Mesenchymal stem cell (in vitro differentiated cells and primary cell): Measurements from ENCODE around the gene TBCD.

ENCODE experiments used
- DNase-seq: peaks from one replicate; pipeline ENCODE4 v3.0.0-alpha.2; 2013
- H2AFZ ChIP-seq: one replicate; pipeline ENCODE4 v1.6.1; 2013; ENCODE audit warnings: low read depth, mild to moderate bottlenecking, control low read depth, inconsistent platforms, low read length, moderate library complexity
- H2AK5ac ChIP-seq: 2 replicates; pipeline ENCODE4 v1.6.1; 2013; ENCODE audit warnings: low read length, moderate library complexity, mild to moderate bottlenecking, inconsistent platforms; ENCODE audit not compliant: severe bottlenecking
- H2BK120ac ChIP-seq: one replicate; pipeline ENCODE4 v1.6.1; 2013; ENCODE audit warnings: low read depth, mild to moderate bottlenecking, inconsistent platforms, low read length, moderate library complexity
- H2BK12ac ChIP-seq, 2 experiments: one replicate each; pipeline ENCODE4 v1.6.1; 2013; ENCODE audit warnings: inconsistent platforms in 2 of 2, low read length in 2 of 2, mild to moderate bottlenecking in 2 of 2, moderate library complexity in 2 of 2, control low read depth in 1 of 2
- H2BK15ac ChIP-seq: one replicate; pipeline ENCODE4 v1.6.1; 2013; ENCODE audit warnings: mild to moderate bottlenecking, low read depth, inconsistent platforms; ENCODE audit not compliant: poor library complexity, severe bottlenecking
- H2BK5ac ChIP-seq: 2 replicates; pipeline ENCODE4 v1.6.1; 2013; ENCODE audit warnings: low read depth, mild to moderate bottlenecking, low read length, control low read depth, inconsistent platforms; ENCODE audit not compliant: poor library complexity, severe bottlenecking
- H3K14ac ChIP-seq, 2 experiments: one replicate each; pipeline ENCODE4 v1.6.1; 2013; ENCODE audit warnings: inconsistent platforms in 2 of 2, low read length in 2 of 2, control low read depth in 1 of 2, mild to moderate bottlenecking in 1 of 2, moderate library complexity in 1 of 2
- H3K18ac ChIP-seq, 2 experiments: one replicate each; pipeline ENCODE4 v1.6.1; 2013; ENCODE audit warnings: inconsistent platforms in 2 of 2, low read length in 2 of 2, control low read depth in 1 of 2, low read depth in 1 of 2, mild to moderate bottlenecking in 1 of 2
- H3K23ac ChIP-seq, 2 experiments: one replicate each; pipeline ENCODE4 v1.6.1; 2013; ENCODE audit warnings: inconsistent platforms in 2 of 2, low read length in 2 of 2, mild to moderate bottlenecking in 2 of 2, moderate library complexity in 2 of 2, control low read depth in 1 of 2
- H3K27ac ChIP-seq: 2 replicates; pipeline ENCODE4 v1.5.1; 2013; ENCODE audit warnings: mild to moderate bottlenecking, moderate library complexity, low read length, control low read depth, inconsistent platforms; ENCODE audit not compliant: poor library complexity, severe bottlenecking
- H3K27me3 ChIP-seq, 2 experiments: 2 replicates each; pipeline versions ENCODE4 v1.6.1 to v1.7.0; 2013; ENCODE audit warnings: low read length in 2 of 2, mild to moderate bottlenecking in 2 of 2, moderate library complexity in 2 of 2, control low read depth in 1 of 2, inconsistent platforms in 1 of 2; ENCODE audit not compliant: control insufficient read depth in 1 of 2, insufficient read depth in 1 of 2
- H3K36me3 ChIP-seq, 2 experiments: 2 replicates each; pipeline versions ENCODE4 v1.6.1 to v1.7.0; 2013; ENCODE audit warnings: low read length in 2 of 2, control low read depth in 1 of 2, inconsistent platforms in 1 of 2, low read depth in 1 of 2, mild to moderate bottlenecking in 1 of 2; ENCODE audit not compliant: insufficient read depth in 2 of 2, control insufficient read depth in 1 of 2
- H3K4ac ChIP-seq, 2 experiments: one replicate each; pipeline ENCODE4 v1.6.1; 2013; ENCODE audit warnings: inconsistent platforms in 2 of 2, low read length in 2 of 2, mild to moderate bottlenecking in 2 of 2, moderate library complexity in 2 of 2, control low read depth in 1 of 2, low read depth in 1 of 2
- H3K4me1 ChIP-seq: 2 replicates; pipeline ENCODE4 v1.6.1; 2013; ENCODE audit warnings: low read depth, low read length, control low read depth; ENCODE audit not compliant: control insufficient read depth, insufficient read depth
- H3K4me2 ChIP-seq: 2 replicates; pipeline ENCODE4 v1.6.1; 2013; ENCODE audit warnings: low read length, mild to moderate bottlenecking, inconsistent platforms; ENCODE audit not compliant: poor library complexity, severe bottlenecking
- H3K4me3 ChIP-seq, 2 experiments: 2 replicates each; pipeline versions ENCODE4 v1.5.1 to v1.7.0; 2013; ENCODE audit warnings: low read length in 2 of 2, mild to moderate bottlenecking in 2 of 2, control low read depth in 1 of 2, low read depth in 1 of 2; ENCODE audit not compliant: insufficient read depth in 1 of 2
- H3K79me1 ChIP-seq: replicated peaks from 2 replicates; pipeline ENCODE4 v1.6.1; 2013; ENCODE audit warnings: mild to moderate bottlenecking, control low read depth, low read length, inconsistent platforms; ENCODE audit not compliant: poor library complexity, severe bottlenecking
- H3K9ac ChIP-seq: 2 replicates; pipeline ENCODE4 v1.7.0; 2013; ENCODE audit warnings: mild to moderate bottlenecking, low read length, moderate library complexity
- H3K9me3 ChIP-seq: 2 replicates; pipeline ENCODE4 v1.7.0; 2013; ENCODE audit warnings: mild to moderate bottlenecking, low read length; ENCODE audit not compliant: control insufficient read depth
- H4K8ac ChIP-seq: one replicate; pipeline ENCODE4 v1.6.1; 2013; ENCODE audit warnings: inconsistent platforms, mild to moderate bottlenecking, low read length, moderate library complexity
- H4K91ac ChIP-seq: one replicate; pipeline ENCODE4 v1.6.1; 2013; ENCODE audit warnings: mild to moderate bottlenecking, low read length, inconsistent platforms
- WGBS: methylation state at CpG from one replicate; pipeline ENCODE4 v1.1.7; 2013; ENCODE audit warnings: mixed read lengths; 5-methylcytosine and 5-hydroxymethylcytosine counted together

The TBCD gene

GRCh38 chr17:82884341-82884969, 132.6 kb downstream of the TBCD start:
- no peak for DNase-seq
- Histone ChIP-seq H2BK120ac (no peak overlapping the region), H2BK5ac (no peak overlapping the region), H3K23ac (no peak overlapping the region), H2BK15ac (no peak overlapping the region), H3K4ac (no peak overlapping the region), H2BK12ac (peak overlapping the region; percentile 1 to 4), H3K36me3 (peaks cover 0 to 36% of the 10 kb centered on the region in 2 experiments), H4K91ac (peak overlapping the region; percentile 86), H3K4me3 (no peak overlapping the region), H3K79me1 (peaks cover 55% of the 10 kb centered on the region), H3K4me2 (no peak overlapping the region), H3K14ac (no peak overlapping the region), H3K4me1 (peaks cover 19% of the 10 kb centered on the region), H3K9me3 (no peaks in the 10 kb centered on the region), H2AK5ac (peak overlapping the region; percentile 30), H4K8ac (peak overlapping the region; percentile 39), H3K27ac (no peak overlapping the region), H3K18ac (peak overlapping the region in 1 of 2 experiments; percentile 8), H2AFZ (no peak overlapping the region), H3K27me3 (no peaks in the 10 kb centered on the region), H3K9ac (peak overlapping the region; percentile 76)
- WGBS, result 94% methylated on average over 25 of the region's 25 CpGs

DNA sequence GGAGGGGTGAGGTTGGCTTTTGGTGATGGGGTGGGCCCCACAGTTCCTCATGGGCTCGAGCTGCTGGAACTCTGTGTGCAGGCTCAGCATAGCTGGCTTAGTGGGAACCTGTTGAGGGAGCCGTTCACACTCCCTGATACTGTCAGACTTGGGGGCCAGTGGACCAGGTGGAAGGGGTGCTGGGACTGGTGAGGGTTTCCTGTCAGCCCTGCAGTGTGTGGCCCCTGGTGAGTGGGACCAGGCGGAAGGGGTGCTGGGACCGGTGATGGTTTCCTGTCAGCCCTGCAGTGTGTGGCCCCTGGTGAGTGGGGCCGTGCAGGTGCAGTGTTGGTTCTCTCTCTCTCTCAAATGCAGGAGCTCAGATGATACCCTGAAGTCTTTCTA, 133.1 kb downstream of the TBCD start:
- Histone ChIP-seq H3K23ac (no peak overlapping the region), H3K4ac (no peak overlapping the region), H3K18ac (peak overlapping the region in 1 of 2 experiments; percentile 35), H3K79me1 (peaks cover 52% of the 10 kb centered on the region), H2BK5ac (no peak overlapping the region), H3K36me3 (peaks cover 0 to 41% of the 10 kb centered on the region in 2 experiments), H2BK12ac (peak overlapping the region in 1 of 2 experiments; percentile 1), H2AK5ac (no peak overlapping the region), H3K9me3 (no peaks in the 10 kb centered on the region), H3K27ac (no peak overlapping the region), H3K27me3 (no peaks in the 10 kb centered on the region), H4K8ac (peak overlapping the region; percentile 10), H3K4me3 (no peak overlapping the region), H2BK15ac (peak overlapping the region; percentile 15), H2AFZ (no peak overlapping the region), H3K14ac (peak overlapping the region in 1 of 2 experiments; percentile 18), H3K4me2 (no peak overlapping the region), H3K4me1 (peaks cover 19% of the 10 kb centered on the region), H4K91ac (peak overlapping the region; percentile 86), H2BK120ac (no peak overlapping the region), H3K9ac (peak overlapping the region; percentile 76)
- 98% methylated on average over 5 of the region's 5 CpGs for WGBS
- DNase-seq, result no peak

DNA sequence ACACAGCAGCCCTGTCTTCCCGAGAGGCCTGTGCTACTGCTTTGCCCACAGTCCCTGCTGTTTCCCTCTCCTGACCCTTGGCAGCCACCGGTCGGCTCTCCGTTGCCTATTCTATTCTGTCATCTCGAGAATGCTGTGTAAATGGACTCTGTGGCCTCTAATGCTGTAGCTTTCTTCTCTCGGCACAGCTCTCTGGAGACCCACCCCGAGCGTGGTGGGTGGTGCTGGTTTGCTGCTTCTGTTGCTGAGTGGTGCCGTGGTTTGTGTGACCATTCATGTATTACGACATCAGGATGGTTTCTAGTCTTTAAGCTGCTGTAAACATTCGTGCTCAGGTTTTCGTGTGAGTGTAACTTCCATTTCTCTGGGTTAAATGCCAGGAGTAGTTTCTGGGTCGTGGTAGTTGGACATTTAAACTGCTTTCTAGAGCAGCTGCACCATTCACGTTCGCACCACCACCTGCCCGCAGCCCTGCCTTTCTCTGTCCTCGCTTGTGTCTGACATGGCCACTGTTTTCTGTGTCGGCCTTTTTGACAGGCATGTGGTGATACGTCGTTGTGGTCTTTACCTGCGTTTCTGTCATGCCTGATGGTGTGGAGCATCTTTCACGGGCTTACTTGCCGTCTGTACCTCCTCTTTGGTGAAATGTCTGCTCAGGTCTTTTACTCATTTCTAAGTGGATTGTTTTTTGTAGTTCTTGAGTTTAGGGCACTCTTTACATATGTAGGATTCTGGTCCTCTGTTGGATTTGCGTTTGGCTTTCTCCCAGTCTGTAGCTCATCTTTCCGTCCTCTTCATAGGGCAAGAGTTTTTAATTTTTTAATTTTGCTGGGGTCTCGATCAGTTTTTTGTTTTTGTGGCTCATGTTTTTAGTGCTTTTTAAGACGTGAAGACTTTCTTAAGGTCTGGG, 135.6 kb downstream of the TBCD start:
- H3K4me2 ChIP-seq, result no peak overlapping the region
- no peak overlapping the region for H2AFZ ChIP-seq
- no peaks in the 10 kb centered on the region for H3K9me3 ChIP-seq
- peak overlapping the region; percentile 35 for H4K8ac ChIP-seq
- H3K4me3 ChIP-seq, result no peak overlapping the region
- peak overlapping the region; percentile 35 to 45 for H2BK12ac ChIP-seq
- peak; percentile 87 for DNase-seq
- H3K4me1 ChIP-seq, result peaks cover 11% of the 10 kb centered on the region
- no peak overlapping the region for H2BK5ac ChIP-seq
- H2BK120ac ChIP-seq, result no peak overlapping the region
- H2BK15ac ChIP-seq, result no peak overlapping the region
- H3K27ac ChIP-seq, result no peak overlapping the region
- WGBS, result 85% methylated on average over 27 of the region's 27 CpGs
- H3K18ac ChIP-seq, result peak overlapping the region; percentile 25 to 45
- H3K9ac ChIP-seq, result no peak overlapping the region
- peaks cover 0 to 53% of the 10 kb centered on the region in 2 experiments for H3K36me3 ChIP-seq
- no peaks in the 10 kb centered on the region for H3K27me3 ChIP-seq
- H3K79me1 ChIP-seq, result peaks cover 30% of the 10 kb centered on the region
- peak overlapping the region; percentile 38 for H2AK5ac ChIP-seq
- H3K14ac ChIP-seq, result no peak overlapping the region
- H3K4ac ChIP-seq, result peak overlapping the region in 1 of 2 experiments; percentile 16
- H3K23ac ChIP-seq, result no peak overlapping the region
- H4K91ac ChIP-seq, result peak overlapping the region; percentile 52
